ENCODE measurements around the gene DPYD. TPM values are rescaled to one million over a fixed set of nuclear protein-coding genes. Genes with fewer than 3 reads are reported as not detected.

The DPYD gene
- total and polyA plus RNA-seq, 9 of the 15 experiments (the other 6 are each of a cell fraction or from before 2014, with no cell fraction given), result 0.03 to 0.25 (median 0.08) TPM; not detected in 2

- TF ChIP-seq REST (IDR thresholded peaks at IDR 0.05; ENCODE audit: borderline replicate concordance) (no peak), REST (CRISPR knock-in tag; IDR thresholded peaks at IDR 0.05; ENCODE audit: low read depth) (no peak), CBX5 (IDR thresholded peaks at IDR 0.05; ENCODE audit: borderline replicate concordance, low read depth) (no peak), ZNF23 (CRISPR knock-in tag; IDR thresholded peaks at IDR 0.05) (no peak), POLR2H (tag; IDR thresholded peaks at IDR 0.05; ENCODE audit: low read depth) (no peak)
Measured at GRCh38 chr1:97727029-97727428, 193.8 kb downstream of the DPYD start (continued).
